Fibroblast of the aortic adventitia (primary cell): Measurements from ENCODE around the gene RNF11. TPM values are rescaled to one million over a fixed set of nuclear protein-coding genes. Genes with fewer than 3 reads are reported as not detected.

Experiments used
- DNase-seq: peaks from one replicate; pipeline ENCODE4 v3.0.0-alpha.2; 2010; ENCODE audit warnings: low read depth
- H3K4me3 ChIP-seq: 2 replicates; pipeline ENCODE4 v1.5.1; 2011; ENCODE audit warnings: low read depth, mild to moderate bottlenecking, control low read depth, low read length, moderate library complexity
- total RNA-seq: library from RNA; depleted of rRNA; stranded (reverse); fragments of >200 nt; gene quantifications from 2 replicates; pipeline ENCODE4 v1.2.3, GENCODE V29; 2012; ENCODE audit warnings: low replicate concordance
- TF ChIP-seq, protein P1 (sequence below): IDR thresholded peaks from 2 replicates; pipeline ENCODE4 v1.5.1; 2011; ENCODE audit warnings: mild to moderate bottlenecking, low read length, control low read depth, inconsistent platforms; ENCODE audit not compliant: insufficient read depth

Gene RNF11
- total RNA-seq, 1 donor, result 112 TPM

DNA sequence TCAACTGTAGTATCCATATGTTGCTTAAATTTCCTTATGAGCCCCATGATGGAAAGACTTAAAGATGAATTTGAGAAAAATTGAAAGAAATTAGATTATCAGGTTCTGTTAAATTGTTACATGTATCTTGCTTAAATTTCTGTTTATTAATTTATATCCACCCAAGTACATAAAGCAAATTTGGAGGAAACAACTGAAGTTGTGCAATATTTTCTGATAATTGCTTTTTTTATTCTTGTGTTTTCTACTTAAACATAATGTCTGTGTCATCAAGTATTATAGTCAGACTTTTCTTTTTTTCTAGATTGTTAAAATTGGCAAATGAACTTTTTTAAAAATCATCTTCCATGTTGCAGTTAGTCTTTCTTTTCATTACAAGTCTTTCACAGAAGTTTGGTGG is 36.8 kb downstream of the RNF11 start:
- no peak for DNase-seq
- no peak overlapping the region for H3K4me3 ChIP-seq
- TF ChIP-seq, protein P1, sequence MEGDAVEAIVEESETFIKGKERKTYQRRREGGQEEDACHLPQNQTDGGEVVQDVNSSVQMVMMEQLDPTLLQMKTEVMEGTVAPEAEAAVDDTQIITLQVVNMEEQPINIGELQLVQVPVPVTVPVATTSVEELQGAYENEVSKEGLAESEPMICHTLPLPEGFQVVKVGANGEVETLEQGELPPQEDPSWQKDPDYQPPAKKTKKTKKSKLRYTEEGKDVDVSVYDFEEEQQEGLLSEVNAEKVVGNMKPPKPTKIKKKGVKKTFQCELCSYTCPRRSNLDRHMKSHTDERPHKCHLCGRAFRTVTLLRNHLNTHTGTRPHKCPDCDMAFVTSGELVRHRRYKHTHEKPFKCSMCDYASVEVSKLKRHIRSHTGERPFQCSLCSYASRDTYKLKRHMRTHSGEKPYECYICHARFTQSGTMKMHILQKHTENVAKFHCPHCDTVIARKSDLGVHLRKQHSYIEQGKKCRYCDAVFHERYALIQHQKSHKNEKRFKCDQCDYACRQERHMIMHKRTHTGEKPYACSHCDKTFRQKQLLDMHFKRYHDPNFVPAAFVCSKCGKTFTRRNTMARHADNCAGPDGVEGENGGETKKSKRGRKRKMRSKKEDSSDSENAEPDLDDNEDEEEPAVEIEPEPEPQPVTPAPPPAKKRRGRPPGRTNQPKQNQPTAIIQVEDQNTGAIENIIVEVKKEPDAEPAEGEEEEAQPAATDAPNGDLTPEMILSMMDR, result no peak

DNA sequence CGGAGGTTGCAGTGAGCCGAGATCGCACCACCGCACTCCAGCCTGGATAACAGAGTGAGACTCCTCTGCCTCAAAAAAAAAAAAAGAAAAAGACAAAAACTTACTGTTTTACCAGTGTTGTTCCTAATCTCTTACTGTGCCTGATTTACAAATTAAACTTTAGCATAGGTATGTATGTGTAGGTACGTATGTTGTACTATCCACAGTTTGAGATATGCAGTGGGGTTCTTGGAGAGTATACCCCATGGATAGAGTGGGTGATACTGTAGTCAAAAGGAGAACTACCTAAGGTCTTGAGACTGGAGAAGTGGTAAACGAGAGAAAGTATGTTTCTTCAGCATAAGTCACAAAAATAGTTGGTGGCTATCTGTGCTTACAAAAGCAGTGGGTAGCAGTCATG is 38.6 kb downstream of the RNF11 start:
- TF ChIP-seq, protein P1, result no peak
- H3K4me3 ChIP-seq, result no peak overlapping the region
- DNase-seq, result no peak

DNA sequence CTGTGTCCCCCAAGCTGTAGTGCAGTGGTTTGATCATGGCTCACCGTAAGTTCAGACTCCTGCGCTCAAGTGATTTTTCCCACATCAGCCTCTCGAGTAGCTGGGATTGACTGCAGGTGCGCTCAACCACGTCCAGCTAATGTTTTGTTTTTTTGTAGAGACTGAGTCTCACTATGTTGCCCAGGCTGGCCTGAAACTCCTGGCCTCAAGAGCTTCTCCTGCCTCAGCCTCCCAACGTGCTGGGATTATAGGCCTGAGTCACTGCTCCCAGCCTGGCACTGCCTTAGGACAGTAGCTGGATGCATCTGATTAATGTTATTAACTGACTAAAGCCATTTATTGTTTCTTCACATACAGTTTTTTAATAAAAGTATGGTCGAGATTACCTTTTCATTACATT is 40.2 kb downstream of the RNF11 start:
- TF ChIP-seq, protein P1, result no peak
- H3K4me3 ChIP-seq, result no peak overlapping the region
- no peak for DNase-seq

DNA sequence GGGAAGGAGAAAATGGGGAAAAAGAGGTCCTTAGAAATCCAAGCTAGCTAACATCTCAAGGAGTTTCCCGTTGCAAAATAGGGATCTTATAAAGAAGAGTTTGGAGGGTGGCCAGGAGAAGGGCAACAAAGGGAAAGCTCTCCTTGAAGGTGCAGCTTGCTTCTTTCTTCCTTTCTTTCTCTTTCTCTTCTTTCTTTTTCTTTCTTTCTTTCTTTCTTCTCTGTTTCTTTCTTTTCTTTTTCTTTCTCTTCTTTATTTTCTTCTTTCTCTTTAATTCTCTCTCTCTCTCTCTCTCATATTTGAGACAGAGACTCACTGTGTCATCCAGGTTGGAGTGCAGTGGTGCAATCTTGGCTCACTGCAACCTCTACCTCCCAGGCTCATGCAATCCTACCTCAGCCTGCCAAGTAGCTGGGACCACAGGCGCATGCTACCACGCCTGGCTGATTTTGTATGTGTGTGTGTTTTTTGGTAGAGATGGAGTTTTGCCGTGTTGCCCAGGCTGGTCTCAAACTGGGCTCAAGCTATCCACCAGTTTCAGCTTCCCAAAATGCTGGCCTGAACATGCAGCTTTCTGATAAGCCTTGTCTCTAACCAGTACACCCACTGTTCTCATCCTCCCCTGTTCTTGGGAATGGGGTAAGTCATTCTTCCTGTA is 44.4 kb downstream of the RNF11 start:
- TF ChIP-seq, protein P1, result no peak
- DNase-seq, result no peak
- no peak overlapping the region for H3K4me3 ChIP-seq

DNA sequence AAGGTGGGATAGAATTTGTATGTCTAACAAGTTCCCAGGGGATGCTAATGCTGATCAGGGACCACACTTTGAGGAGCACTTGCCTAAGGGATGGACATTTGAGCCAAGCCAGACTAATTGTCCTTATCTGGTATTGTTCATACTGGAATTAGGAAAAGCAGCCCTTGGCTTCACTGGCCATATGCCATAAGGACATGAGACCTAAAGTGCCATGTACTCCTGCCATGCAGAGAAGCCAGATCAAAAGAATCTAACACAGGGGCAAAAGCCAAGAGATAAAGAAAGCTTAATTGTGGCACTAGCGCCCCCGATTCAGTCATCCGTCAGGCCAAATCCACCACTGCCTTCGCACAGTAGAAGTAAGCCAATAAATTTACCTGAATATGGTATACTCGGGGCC is 45.7 kb downstream of the RNF11 start:
- TF ChIP-seq, protein P1, result no peak
- H3K4me3 ChIP-seq, result no peak overlapping the region
- no peak for DNase-seq

DNA sequence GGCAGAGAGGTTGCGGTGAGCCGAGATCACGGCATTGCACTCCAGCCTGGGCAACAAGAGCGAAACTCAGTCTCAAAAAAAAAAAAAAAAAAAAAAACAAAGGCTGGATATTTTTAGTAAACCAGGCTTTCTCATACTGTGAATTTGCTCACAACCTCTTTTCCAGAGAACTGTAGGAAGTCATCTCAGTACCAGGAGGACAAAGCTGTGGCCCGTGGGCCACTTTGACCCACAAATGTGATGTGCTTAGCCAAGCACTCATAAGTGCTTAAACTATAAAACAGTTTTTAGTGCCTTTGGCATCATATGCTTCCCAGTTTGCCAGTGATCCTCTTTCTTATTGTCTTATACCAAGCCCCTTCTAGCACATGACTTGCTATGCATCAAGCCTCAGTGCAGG is 46.5 kb downstream of the RNF11 start:
- TF ChIP-seq, protein P1, result no peak
- no peak overlapping the region for H3K4me3 ChIP-seq
- no peak for DNase-seq

DNA sequence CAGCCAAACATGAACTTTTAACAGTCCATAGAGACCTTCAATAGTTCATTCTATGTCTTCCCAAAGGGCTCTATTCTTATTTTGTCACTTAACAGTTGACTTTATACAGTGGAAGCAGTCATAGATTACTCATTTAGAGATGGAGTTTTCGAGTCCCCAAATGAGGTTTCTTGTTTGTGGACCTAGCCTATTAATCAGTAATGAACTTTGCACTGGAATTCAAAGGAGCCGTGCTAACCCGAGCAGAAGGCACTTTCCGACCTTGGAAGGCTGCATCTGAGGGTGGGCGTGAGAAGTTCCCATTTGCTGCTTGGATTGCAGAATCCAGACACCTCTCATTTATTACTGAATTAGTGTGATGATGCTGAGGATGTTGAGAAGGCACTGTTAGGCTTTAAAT is 47.9 kb downstream of the RNF11 start:
- no peak for DNase-seq
- TF ChIP-seq, protein P1, result no peak
- no peak overlapping the region for H3K4me3 ChIP-seq
